Cardiac fibroblast (primary cell): ENCODE results near the gene NFU1.

Experiments used
- DNase-seq, 2 donors: peaks; one replicate each; pipeline versions ENCODE4 v3.0.0 to v3.0.0-alpha.2; 2010; ENCODE audit warnings: low read depth in 2 of 2
- H3K4me3 ChIP-seq, 2 donors: replicated peaks in 1 of 2; 1 replicate in 1 of 2; 2 replicates in 1 of 2; pipeline ENCODE4 v1.5.1; 2011; ENCODE audit warnings: low read depth in 2 of 2, low read length in 2 of 2, mild to moderate bottlenecking in 2 of 2, moderate library complexity in 1 of 2
- TF ChIP-seq, protein P1 (sequence below): IDR thresholded peaks from one replicate; pipeline ENCODE4 v1.5.1; 2011; ENCODE audit warnings: low read depth, mild to moderate bottlenecking, low read length, inconsistent platforms

Gene NFU1

DNA sequence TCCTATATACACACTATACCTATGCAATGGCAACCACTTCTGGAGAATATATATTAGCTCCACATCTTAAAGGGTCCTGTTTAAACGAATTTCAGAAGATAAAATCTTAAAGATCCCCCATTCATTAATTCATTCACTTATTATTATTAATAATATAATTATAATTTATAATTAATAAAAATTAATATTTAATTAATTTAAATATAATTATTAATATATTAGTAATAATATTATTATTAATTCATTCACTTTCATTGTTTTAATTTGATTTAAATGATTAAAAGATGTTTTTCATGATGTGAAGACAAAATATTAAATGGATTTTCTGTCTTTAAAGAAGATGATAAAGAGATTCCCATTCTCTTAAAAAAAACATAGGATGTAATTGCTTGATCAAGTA, 21.1 kb downstream of the NFU1 start:
- H3K4me3 ChIP-seq: no peak overlapping the region
- TF ChIP-seq, protein P1, sequence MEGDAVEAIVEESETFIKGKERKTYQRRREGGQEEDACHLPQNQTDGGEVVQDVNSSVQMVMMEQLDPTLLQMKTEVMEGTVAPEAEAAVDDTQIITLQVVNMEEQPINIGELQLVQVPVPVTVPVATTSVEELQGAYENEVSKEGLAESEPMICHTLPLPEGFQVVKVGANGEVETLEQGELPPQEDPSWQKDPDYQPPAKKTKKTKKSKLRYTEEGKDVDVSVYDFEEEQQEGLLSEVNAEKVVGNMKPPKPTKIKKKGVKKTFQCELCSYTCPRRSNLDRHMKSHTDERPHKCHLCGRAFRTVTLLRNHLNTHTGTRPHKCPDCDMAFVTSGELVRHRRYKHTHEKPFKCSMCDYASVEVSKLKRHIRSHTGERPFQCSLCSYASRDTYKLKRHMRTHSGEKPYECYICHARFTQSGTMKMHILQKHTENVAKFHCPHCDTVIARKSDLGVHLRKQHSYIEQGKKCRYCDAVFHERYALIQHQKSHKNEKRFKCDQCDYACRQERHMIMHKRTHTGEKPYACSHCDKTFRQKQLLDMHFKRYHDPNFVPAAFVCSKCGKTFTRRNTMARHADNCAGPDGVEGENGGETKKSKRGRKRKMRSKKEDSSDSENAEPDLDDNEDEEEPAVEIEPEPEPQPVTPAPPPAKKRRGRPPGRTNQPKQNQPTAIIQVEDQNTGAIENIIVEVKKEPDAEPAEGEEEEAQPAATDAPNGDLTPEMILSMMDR: no peak
- DNase-seq: no peak

DNA sequence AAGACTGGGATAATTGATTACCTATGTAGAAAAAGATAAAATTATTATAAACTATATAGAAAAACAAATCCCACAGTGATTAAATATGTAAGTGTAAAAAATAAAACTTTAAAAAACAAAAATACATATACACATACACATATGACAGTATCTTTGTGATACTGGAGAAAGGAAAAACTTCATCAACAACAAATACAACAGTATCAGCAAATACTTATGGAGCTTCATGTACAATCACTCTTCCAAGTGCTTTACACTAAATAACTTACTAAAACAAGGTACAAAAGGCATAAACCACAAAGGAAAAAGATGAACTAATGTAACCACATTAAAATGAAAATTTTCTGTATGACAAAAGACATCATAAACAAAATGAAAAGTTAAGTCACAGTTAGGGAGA, 26.1 kb downstream of the NFU1 start:
- no peak for DNase-seq
- H3K4me3 ChIP-seq: no peak overlapping the region
- TF ChIP-seq, protein P1: no peak

DNA sequence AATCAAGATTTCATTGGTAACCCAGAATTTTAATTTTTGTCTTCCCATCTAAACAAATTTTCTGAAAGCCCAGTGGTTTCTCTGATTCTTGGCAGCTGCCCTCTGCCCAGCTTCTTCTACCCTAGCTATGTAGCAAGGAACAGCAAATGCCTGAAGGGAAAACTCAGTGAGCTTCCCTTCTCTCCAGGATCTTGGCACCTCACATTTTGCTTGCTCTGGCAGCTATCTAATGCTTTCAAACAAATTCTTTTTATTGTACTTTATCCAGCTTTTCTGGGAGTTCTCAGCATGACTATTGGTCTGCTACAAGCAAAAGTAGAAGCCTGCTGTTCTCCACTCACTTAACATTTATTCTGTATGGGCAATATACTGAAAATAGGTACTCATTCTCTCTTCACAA, 31.9 kb downstream of the NFU1 start:
- no peak for DNase-seq
- TF ChIP-seq, protein P1: no peak

DNA sequence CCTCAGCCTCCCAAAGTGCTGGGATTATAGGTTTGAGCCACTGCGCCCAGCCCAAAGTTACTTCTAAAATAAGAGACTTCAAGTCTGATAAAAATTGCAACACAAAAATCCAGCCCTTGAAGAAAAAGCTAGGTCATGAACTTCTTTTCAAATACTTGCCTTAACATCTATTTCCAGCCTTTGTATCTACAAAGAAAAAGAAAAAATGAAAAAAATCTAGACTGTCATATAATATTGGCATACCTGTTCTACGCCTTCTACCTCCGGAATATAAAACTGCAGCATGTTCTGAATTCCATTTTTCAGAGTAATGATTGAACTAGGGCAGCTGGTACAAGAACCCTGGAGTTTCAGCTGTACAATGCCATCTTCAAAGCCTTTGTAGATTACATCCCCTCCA, 37.1 kb downstream of the NFU1 start:
- TF ChIP-seq, protein P1: no peak
- DNase-seq: no peak
- H3K4me3 ChIP-seq: no peak overlapping the region

More for the DNA sequence above, 31.9 kb downstream of the NFU1 start:
- H3K4me3 ChIP-seq: no peak overlapping the region

DNA sequence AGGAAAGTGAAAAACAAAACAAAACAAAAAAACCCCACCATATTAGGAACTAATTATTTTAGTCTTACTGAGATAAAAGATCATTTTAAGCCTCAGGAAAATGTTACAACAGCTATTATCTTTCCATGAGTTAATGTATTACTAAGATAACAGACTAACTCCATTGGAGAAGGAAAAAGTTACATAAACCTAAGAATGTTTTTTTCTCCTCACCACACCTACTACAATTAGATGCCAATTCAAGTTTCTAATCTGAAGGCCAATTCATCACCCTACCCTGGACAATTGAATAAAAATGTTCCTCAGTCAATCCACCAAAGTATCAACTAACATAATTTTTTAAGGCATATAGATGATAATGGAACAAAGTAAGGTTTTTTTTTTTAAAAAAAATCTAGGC, 40.0 kb downstream of the NFU1 start:
- H3K4me3 ChIP-seq: no peak overlapping the region
- TF ChIP-seq, protein P1: no peak
- no peak for DNase-seq

DNA sequence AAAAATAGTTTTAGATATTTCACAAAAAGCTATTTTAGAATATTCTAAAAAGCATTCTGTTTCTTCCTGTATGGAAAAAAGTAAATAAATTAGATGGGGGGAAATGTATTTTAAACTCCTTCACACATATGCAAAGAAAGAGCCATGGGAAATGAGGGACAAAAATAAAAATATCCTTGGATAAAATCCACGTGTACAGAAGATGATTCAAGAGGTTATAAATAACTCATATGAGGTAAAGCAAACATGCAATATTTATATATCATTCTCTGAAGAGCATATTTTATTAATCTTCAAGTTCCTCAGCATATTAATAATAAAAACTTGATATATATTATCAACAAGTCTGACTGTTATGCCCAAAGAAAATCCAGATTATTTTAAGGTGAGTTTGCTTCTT, 41.4 kb downstream of the NFU1 start:
- TF ChIP-seq, protein P1: no peak
- peak in 1 of 2 donors; percentile 29 for DNase-seq
- H3K4me3 ChIP-seq: no peak overlapping the region

DNA sequence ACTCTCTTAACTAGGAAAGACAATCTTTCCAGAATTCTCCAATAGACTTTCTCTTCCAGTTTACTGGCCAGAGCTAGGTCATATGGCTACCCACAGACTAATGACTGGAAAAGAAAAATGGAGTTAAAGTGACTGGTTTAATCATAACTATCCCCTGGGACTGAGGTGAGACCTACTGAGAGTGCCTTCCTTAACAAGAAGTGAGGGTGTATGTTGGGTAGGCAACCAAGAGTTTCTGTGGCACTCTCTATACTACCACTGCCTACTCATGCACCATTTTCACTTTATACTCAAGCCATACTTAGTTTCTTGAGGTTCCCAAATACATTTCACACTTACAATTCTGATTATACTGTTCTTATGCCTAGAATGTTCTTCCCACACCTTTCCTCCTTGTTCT, 43.3 kb downstream of the NFU1 start:
- no peak overlapping the region for H3K4me3 ChIP-seq
- DNase-seq: no peak
- TF ChIP-seq, protein P1: no peak
